Lung (tissue), 12 donors: Measurements from ENCODE around the gene ETV4. TPM values are rescaled to one million over a fixed set of nuclear protein-coding genes. Genes with fewer than 3 reads are reported as not detected.

Experiments
- ATAC-seq: fragments of 200-7000 bp; cut with Tn5 transposase; one replicate; pipeline ENCODE4 v1.9.1; 2020; ENCODE audit warnings: moderate number of reproducible peaks; ENCODE audit not compliant: insufficient read depth, low FRiP score
- DNase-seq, 3 donors: peaks; one replicate each; pipeline ENCODE4 v3.0.0-alpha.2; 2013 to 2017
- H3K27ac ChIP-seq, 2 donors: one replicate each; pipeline ENCODE4 v1.5.1; 2013; ENCODE audit warnings: mild to moderate bottlenecking in 2 of 2, moderate library complexity in 2 of 2, control low read depth in 1 of 2, inconsistent platforms in 1 of 2, low read depth in 1 of 2, low read length in 1 of 2
- H3K27me3 ChIP-seq, 3 donors: one replicate each; pipeline ENCODE4 v1.5.1; 2013; ENCODE audit warnings: low read length in 2 of 3; ENCODE audit not compliant: control insufficient read depth in 3 of 3, insufficient read depth in 3 of 3
- H3K36me3 ChIP-seq, 4 donors: one replicate each; pipeline ENCODE4 v1.5.1; 2013; ENCODE audit warnings: low read length in 4 of 4, mild to moderate bottlenecking in 1 of 4, moderate library complexity in 1 of 4; ENCODE audit not compliant: control insufficient read depth in 4 of 4, insufficient read depth in 4 of 4
- H3K4me1 ChIP-seq, 5 donors: one replicate each; pipeline ENCODE4 v1.5.1; 2013; ENCODE audit warnings: low read length in 5 of 5, mild to moderate bottlenecking in 2 of 5, moderate library complexity in 1 of 5; ENCODE audit not compliant: control insufficient read depth in 5 of 5, insufficient read depth in 5 of 5
- H3K4me3 ChIP-seq: one replicate; pipeline ENCODE4 v1.5.1; 2013; ENCODE audit warnings: mild to moderate bottlenecking, control low read depth, moderate library complexity
- H3K9ac ChIP-seq, 2 donors: one replicate each; pipeline ENCODE4 v1.5.1; 2013; ENCODE audit warnings: low read length in 2 of 2, control low read depth in 1 of 2; ENCODE audit not compliant: insufficient read depth in 1 of 2
- H3K9me3 ChIP-seq, 4 donors: one replicate each; pipeline ENCODE4 v1.5.1; 2013; ENCODE audit warnings: low read length in 3 of 4, mild to moderate bottlenecking in 1 of 4, moderate library complexity in 1 of 4; ENCODE audit not compliant: control insufficient read depth in 4 of 4, insufficient read depth in 3 of 4
- WGBS, 2 donors: extraction: QIAGEN DNeasy Blood & Tissue Kit; methylation state at CpG; one replicate each; pipeline ENCODE4 v1.1.7; 2013; 5-methylcytosine and 5-hydroxymethylcytosine counted together
- polyA plus RNA-seq, 2 donors: library from polyadenylated mRNA; stranded (reverse); fragments of 200-250 nt; gene quantifications; one replicate each; pipeline ENCODE4 v1.2.1, GENCODE V29; 2013
- total RNA-seq, 2 donors: library from RNA; depleted of rRNA in 1 of 2; stranded (reverse); fragments of >200 nt in 1 of 2; gene quantifications; one replicate each; pipeline ENCODE4 v1.2.1, GENCODE V29; 2014 to 2021
- TF ChIP-seq, protein P1 (sequence below): IDR thresholded peaks from 2 replicates; pipeline ENCODE4 v1.5.1; 2012; ENCODE audit warnings: mild to moderate bottlenecking; ENCODE audit errors: control extremely low read depth, extremely low read depth
- donor health status: control.
- donor health status: control.
- donor health status: Bipolar disorder and iron deficiency.
- donor health status: healthy.
- donor health status: DM: yes; HTN: yes; CAD: no.

ETV4 gene
- total and polyA plus RNA-seq, 4 donors, result 0.54 to 6.9 (median 3.3) TPM

DNA sequence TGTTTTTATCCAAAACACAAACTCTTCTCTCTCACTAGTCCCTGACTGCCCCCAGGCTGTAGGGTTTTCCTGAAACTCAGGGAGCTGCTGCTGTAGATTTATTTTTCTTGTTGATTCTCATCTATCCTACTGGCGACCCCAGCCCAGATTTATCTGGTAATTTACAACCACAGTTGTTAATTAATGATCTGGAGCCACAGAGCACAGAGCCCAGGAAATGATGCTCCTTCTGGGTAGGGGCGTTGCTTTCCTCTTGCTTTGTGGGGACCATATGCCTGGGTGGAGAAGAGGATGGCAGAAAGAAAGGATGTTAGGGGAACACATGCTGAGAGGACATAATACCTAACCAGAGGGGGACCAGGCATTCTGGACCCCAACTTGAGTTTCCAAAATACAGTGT, 7.4 kb upstream of the ETV4 start:
- Histone ChIP-seq H3K9me3 (no peaks in the 10 kb centered on the region), H3K4me3 (no peak overlapping the region), H3K9ac (no peak overlapping the region), H3K27me3 (peaks cover 0 to 15% (median 3%) of the 10 kb centered on the region in 3 donors), H3K36me3 (no peaks in the 10 kb centered on the region), H3K4me1 (peaks cover 0 to 10% (median 3%) of the 10 kb centered on the region in 5 donors), H3K27ac (no peak overlapping the region)
- TF ChIP-seq, protein P1, sequence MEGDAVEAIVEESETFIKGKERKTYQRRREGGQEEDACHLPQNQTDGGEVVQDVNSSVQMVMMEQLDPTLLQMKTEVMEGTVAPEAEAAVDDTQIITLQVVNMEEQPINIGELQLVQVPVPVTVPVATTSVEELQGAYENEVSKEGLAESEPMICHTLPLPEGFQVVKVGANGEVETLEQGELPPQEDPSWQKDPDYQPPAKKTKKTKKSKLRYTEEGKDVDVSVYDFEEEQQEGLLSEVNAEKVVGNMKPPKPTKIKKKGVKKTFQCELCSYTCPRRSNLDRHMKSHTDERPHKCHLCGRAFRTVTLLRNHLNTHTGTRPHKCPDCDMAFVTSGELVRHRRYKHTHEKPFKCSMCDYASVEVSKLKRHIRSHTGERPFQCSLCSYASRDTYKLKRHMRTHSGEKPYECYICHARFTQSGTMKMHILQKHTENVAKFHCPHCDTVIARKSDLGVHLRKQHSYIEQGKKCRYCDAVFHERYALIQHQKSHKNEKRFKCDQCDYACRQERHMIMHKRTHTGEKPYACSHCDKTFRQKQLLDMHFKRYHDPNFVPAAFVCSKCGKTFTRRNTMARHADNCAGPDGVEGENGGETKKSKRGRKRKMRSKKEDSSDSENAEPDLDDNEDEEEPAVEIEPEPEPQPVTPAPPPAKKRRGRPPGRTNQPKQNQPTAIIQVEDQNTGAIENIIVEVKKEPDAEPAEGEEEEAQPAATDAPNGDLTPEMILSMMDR, result no peak
- no peak for ATAC-seq
- no peak for DNase-seq
- 36 to 54% methylated on average over 2 of the region's 2 CpGs for WGBS, 2 donors

DNA sequence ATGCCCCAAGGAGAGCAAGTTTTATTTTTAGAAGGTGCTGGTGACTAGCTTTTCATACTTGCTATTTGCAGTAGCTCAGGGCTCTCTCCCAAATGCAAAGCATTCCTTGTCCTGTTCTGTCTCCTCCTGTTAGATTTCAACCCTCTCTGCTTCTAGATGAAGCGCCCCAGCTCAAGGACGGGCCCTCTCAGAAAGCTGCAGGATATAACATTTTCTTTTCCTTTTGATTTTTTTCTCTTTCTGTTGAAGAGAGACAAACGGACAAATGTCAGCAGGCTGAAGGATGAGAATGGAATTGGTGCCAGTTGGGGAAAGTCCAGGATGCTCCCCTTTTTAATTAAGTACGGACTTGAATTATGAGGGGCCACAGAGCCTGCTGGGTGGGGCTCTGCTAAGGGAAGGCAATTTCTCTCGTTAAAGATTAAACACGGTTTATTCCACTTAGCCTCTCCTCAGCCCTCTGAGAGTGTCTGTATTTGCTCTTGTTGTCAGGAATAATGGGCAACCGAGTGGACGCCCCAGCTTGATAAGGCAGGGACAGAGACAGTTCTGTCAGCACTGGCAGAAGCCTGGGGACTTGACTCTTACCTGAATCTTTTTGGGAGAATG, 6.2 kb upstream of the ETV4 start:
- TF ChIP-seq, protein P1, result no peak
- DNase-seq (no peak), ATAC-seq (no peak)
- Histone ChIP-seq H3K9me3 (no peaks in the 10 kb centered on the region), H3K4me1 (peaks cover 0 to 10% (median 3%) of the 10 kb centered on the region in 5 donors), H3K36me3 (no peaks in the 10 kb centered on the region), H3K27me3 (peaks cover 0 to 15% (median 6%) of the 10 kb centered on the region in 3 donors), H3K27ac (peak overlapping the region in 1 of 2 donors; percentile 35), H3K4me3 (no peak overlapping the region), H3K9ac (no peak overlapping the region)
- WGBS, 2 donors, result 47 to 58% methylated on average over 8 of the region's 8 CpGs

DNA sequence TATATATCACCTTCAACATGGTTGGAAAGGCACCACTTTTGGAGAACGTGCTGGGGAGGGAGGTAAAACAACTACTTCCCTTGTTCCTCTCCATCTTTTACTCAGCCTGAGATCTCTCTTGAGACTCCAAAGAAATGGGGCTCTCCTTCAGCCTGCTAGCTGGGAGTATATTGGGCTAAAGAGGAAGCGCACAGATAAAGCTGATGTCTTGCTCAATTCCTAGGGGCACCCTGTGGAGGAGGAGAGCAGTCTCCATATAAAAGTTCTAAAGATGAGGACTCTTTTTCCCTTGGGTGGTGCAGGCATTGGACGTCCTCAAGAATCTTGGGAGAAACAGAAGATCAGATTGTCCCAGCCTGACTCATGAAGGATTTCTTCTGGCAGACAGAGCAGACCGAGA, 4.6 kb upstream of the ETV4 start:
- no peak for ATAC-seq
- no peak for DNase-seq
- H3K36me3 ChIP-seq, result no peaks in the 10 kb centered on the region

More for the DNA sequence above, 4.6 kb upstream of the ETV4 start:
- no peak overlapping the region for H3K4me3 ChIP-seq
- TF ChIP-seq, protein P1, result no peak
- peaks cover 0 to 15% (median 10%) of the 10 kb centered on the region in 3 donors for H3K27me3 ChIP-seq
- H3K4me1 ChIP-seq, result peaks cover 0 to 11% (median 5%) of the 10 kb centered on the region in 5 donors
- WGBS, 2 donors, result 83 to 87% methylated on average over 4 of the region's 4 CpGs
- H3K9ac ChIP-seq, result no peak overlapping the region
- no peaks in the 10 kb centered on the region for H3K9me3 ChIP-seq
- no peak overlapping the region for H3K27ac ChIP-seq
